HG03565 (cell line): ENCODE data around the gene PTPRN2.
"Not testable (repeated sequence)": the region's sequence is repeated elsewhere in the genome, so short reads cannot be mapped to it uniquely, and the experiment has no call there.

Experiments used
- ATAC-seq: cut with Tn5 transposase; IDR thresholded peaks from one replicate; pipeline ENCODE4 v1.9.1; 2021; ENCODE audit warnings: mild to moderate bottlenecking, moderate library complexity; ENCODE audit not compliant: unreplicated experiment

Gene PTPRN2

GRCh38 chr7:157745721-157746709, 841.6 kb downstream of the PTPRN2 start:
- ATAC-seq = no peak

- no peak for ATAC-seq
These were observed 842.6 kb downstream of the PTPRN2 start for GRCh38 chr7:157744786-157745601.

GRCh38 chr7:157743781-157744525, 843.7 kb downstream of the PTPRN2 start:
- no peak for ATAC-seq

- no peak for ATAC-seq
These were observed 847.3 kb downstream of the PTPRN2 start for GRCh38 chr7:157740251-157740798.

GRCh38 chr7:157739650-157740049, 848.0 kb downstream of the PTPRN2 start:
- ATAC-seq = no peak

- no peak for ATAC-seq
These were observed 848.6 kb downstream of the PTPRN2 start for GRCh38 chr7:157739031-157739430.

- no peak for ATAC-seq
These were observed 849.6 kb downstream of the PTPRN2 start for GRCh38 chr7:157738066-157738460.

- no peak for ATAC-seq
These were observed 850.2 kb downstream of the PTPRN2 start for GRCh38 chr7:157737151-157738065.

- ATAC-seq = no peak
These were observed 851.3 kb downstream of the PTPRN2 start for GRCh38 chr7:157736341-157736740.

- ATAC-seq = no peak
These were observed 851.8 kb downstream of the PTPRN2 start for GRCh38 chr7:157735826-157736225.

GRCh38 chr7:157734676-157735640, 852.7 kb downstream of the PTPRN2 start:
- ATAC-seq = no peak

GRCh38 chr7:157733760-157734395, 853.7 kb downstream of the PTPRN2 start:
- ATAC-seq = not testable (repeated sequence)

- no peak for ATAC-seq
These were observed 856.5 kb downstream of the PTPRN2 start for GRCh38 chr7:157731126-157731525.

- ATAC-seq = no peak
These were observed 857.0 kb downstream of the PTPRN2 start for GRCh38 chr7:157730614-157731013.

GRCh38 chr7:157729566-157729965, 858.1 kb downstream of the PTPRN2 start:
- ATAC-seq = no peak

- no peak for ATAC-seq
These were observed 859.5 kb downstream of the PTPRN2 start for GRCh38 chr7:157727964-157728615.

GRCh38 chr7:157726764-157727163, 860.9 kb downstream of the PTPRN2 start:
- ATAC-seq = no peak
